ENCODE data around the gene IFRD1. TPM values are rescaled to one million over a fixed set of nuclear protein-coding genes. Genes with fewer than 3 reads are reported as not detected.

IFRD1 gene
- total RNA-seq, 1 experiment from 2014 or later: 89.6 TPM

DNA sequence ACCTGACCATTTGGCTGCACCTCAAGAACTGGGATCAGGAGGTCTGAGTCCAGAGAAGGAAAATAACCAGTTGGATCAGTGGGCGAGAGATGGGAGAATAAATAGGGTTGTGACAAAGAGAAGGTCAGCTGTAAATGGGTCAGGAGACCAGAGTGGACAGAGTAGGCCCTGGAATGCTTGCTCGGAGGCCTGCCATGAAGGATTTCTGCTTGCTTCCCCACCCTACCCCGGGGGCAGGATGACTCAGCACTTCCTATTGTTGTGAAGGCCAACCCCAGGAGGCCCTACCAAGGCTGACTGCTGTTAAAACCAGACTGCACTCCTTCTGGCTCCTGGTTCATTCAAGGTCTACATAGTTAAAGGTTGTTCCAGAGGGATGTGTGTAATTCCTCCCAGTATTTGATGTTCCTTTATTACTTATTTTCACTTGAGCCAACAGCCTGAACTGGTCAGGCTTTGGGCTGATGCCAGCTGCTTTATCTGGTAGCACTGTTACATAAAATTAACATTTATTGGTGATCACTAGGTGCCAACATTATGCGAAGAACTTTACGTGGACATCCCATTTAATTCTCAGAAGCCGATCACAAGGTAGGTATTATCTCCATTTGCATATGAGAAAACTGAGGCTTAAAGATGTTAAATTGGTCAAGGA is 27.3 kb upstream of the IFRD1 start:
- no peaks in the 10 kb centered on the region for H3K27me3 ChIP-seq (replicated peaks)
- no peaks in the 10 kb centered on the region for H3K36me3 ChIP-seq
- peak; percentile 83 to 96 for DNase-seq (ENCODE audit: low read depth in 1 of 2, low spot score in 2 of 2)
- peaks cover 36% of the 10 kb centered on the region for H3K4me1 ChIP-seq (replicated peaks)
- no peak overlapping the region for H3K4me3 ChIP-seq
- H3K9me3 ChIP-seq (replicated peaks): no peaks in the 10 kb centered on the region
- H3K27ac ChIP-seq: peak overlapping the region; percentile 69

DNA sequence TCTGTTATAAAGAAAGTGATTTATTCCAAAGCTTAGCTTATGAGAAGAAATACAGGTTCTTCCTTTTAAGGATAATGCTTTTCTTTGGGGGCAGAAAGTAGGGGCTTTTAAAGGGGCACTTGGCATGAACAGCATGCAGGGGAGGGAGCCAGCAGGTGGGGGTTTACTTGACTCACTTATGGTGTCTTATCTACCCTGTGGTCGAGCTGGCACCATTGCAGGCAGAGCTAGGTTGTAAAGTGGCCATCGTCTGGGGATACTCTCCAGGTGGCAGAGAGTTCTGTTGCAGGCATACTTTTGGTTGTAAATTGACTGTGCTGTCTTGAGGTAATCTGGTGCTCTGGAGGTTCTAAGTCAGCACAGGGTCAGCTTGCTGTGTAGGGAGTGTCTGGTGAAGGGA is 26.3 kb upstream of the IFRD1 start:
- no peak overlapping the region for H3K4me3 ChIP-seq
- H3K27me3 ChIP-seq (replicated peaks): no peaks in the 10 kb centered on the region

DNA sequence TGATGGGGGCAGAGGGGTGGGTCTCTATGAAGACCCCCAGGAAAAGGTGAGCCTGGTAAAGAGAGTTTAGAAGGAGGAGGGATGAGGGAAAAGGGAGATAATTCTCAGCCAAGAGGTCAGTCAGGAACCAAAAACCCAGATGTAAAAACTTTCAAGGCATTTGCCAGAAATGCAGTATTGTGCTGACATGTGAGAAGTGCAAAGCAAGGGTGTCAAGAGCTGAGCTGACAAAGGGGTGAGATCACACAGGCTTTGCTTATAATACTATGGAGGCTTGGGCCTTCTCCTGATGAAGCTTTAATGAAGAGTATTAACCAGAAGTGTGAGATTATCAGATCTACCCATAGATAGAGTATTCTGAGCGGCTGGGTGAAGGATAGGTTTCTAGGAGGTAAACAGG is 22.3 kb upstream of the IFRD1 start:
- H3K4me3 ChIP-seq: no peak overlapping the region
- peaks cover 10% of the 10 kb centered on the region for H3K4me1 ChIP-seq (replicated peaks)
- no peaks in the 10 kb centered on the region for H3K36me3 ChIP-seq
- no peak overlapping the region for H3K27ac ChIP-seq
- DNase-seq (ENCODE audit: low read depth in 1 of 2, low spot score in 2 of 2): no peak
- H3K9me3 ChIP-seq (replicated peaks): no peaks in the 10 kb centered on the region
- no peaks in the 10 kb centered on the region for H3K27me3 ChIP-seq (replicated peaks)

More for the DNA sequence above, 26.3 kb upstream of the IFRD1 start:
- H3K27ac ChIP-seq: no peak overlapping the region
- H3K36me3 ChIP-seq: no peaks in the 10 kb centered on the region
- peaks cover 36% of the 10 kb centered on the region for H3K4me1 ChIP-seq (replicated peaks)
- no peak for DNase-seq (ENCODE audit: low read depth in 1 of 2, low spot score in 2 of 2)
- H3K9me3 ChIP-seq (replicated peaks): no peaks in the 10 kb centered on the region

DNA sequence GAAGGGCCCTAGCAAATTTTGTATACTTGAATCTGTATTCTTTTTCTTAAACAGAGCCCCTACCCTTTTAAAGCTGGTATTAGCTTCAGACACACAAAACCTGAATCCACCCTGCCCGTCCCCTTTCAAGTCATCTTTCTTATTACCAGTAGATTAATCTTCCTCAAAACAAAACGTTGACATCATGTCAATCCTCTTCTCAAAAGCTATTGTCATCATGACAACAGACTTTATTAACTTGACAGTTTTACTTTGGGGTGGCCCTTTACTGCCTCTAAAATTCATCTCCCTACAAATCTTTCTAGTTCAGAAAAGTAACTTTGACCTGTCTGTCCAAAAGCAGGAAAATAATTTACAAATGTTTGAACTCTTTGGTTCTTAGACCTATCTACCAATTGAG is 21.5 kb upstream of the IFRD1 start:
- H3K36me3 ChIP-seq: no peaks in the 10 kb centered on the region
- H3K27me3 ChIP-seq (replicated peaks): no peaks in the 10 kb centered on the region

DNA sequence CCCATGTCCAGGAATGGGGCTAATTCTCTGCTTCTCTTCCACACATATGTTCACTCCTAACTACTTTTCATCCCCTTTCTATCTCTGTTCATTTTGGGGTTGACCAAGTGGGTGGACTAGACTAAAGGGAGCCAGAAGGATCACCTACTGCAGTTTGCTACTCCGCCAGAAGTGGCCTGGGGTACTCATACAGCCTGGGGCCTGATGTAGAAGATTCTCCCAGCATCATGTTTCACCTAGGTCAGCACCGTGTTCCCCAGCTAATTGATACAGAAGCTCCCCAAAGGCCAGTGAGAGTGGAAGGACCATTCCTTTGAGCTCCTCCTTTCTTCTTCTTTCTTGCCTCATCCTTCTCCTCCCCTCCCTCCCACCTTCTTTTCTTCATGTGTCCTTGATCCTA is 19.6 kb upstream of the IFRD1 start:
- no peak for DNase-seq (ENCODE audit: low read depth in 1 of 2, low spot score in 2 of 2)
- Histone ChIP-seq H3K36me3 (no peaks in the 10 kb centered on the region), H3K9me3 (replicated peaks) (no peaks in the 10 kb centered on the region), H3K4me3 (no peak overlapping the region), H3K4me1 (replicated peaks) (peaks cover 5% of the 10 kb centered on the region), H3K27ac (no peak overlapping the region), H3K27me3 (replicated peaks) (no peaks in the 10 kb centered on the region)

More for the DNA sequence above, 21.5 kb upstream of the IFRD1 start:
- Histone ChIP-seq H3K27ac (no peak overlapping the region), H3K4me3 (no peak overlapping the region), H3K9me3 (replicated peaks) (no peaks in the 10 kb centered on the region), H3K4me1 (replicated peaks) (peaks cover 3% of the 10 kb centered on the region)
- DNase-seq (ENCODE audit: low read depth in 1 of 2, low spot score in 2 of 2): no peak

DNA sequence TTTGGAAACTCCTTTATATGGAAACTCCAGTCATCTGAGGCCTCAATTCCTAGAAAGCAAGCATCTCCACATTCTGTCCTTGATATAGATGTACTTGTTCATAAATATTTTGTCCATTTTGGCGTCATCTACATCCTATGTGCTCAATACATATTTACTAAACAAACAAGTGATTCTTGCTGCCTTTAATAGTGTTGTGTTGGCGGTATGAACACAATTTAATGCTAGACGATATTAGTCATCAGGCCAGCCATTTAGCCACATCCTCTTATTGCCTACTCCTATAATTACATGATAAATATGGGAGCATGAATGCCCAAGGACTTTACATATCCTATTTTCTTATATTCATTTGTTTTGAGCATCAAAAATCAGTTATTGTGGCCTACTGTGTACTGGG is 18.5 kb upstream of the IFRD1 start:
- Histone ChIP-seq H3K27me3 (replicated peaks) (no peaks in the 10 kb centered on the region), H3K9me3 (replicated peaks) (no peaks in the 10 kb centered on the region), H3K27ac (no peak overlapping the region), H3K4me3 (no peak overlapping the region), H3K36me3 (no peaks in the 10 kb centered on the region), H3K4me1 (replicated peaks) (peaks cover 7% of the 10 kb centered on the region)
- no peak for DNase-seq (ENCODE audit: low read depth in 1 of 2, low spot score in 2 of 2)

DNA sequence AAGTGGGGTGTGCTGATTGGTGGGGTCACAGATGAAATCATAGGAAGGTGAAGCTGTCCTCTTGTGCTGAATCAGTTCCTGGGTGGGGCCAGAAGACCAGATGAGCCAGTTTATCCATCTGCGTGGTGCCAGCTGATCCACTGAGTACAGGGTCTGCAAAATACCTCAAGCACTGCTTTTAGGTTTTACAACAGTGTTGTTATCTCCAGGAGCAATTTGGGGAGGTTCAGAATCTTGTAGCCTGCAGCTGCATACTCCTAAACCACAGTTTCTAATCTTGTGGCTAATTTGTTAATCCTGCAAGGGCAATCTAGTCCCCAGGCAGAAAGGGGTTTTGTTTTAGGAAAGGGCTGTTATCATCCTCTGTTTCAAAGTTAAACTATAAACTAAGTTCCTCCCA is 17.0 kb upstream of the IFRD1 start:
- H3K27me3 ChIP-seq (replicated peaks): no peaks in the 10 kb centered on the region
- H3K9me3 ChIP-seq (replicated peaks): no peaks in the 10 kb centered on the region
- no peak for DNase-seq (ENCODE audit: low read depth in 1 of 2, low spot score in 2 of 2)
- H3K4me1 ChIP-seq (replicated peaks): peaks cover 15% of the 10 kb centered on the region
- H3K36me3 ChIP-seq: no peaks in the 10 kb centered on the region
- no peak overlapping the region for H3K4me3 ChIP-seq
- H3K27ac ChIP-seq: no peak overlapping the region

DNA sequence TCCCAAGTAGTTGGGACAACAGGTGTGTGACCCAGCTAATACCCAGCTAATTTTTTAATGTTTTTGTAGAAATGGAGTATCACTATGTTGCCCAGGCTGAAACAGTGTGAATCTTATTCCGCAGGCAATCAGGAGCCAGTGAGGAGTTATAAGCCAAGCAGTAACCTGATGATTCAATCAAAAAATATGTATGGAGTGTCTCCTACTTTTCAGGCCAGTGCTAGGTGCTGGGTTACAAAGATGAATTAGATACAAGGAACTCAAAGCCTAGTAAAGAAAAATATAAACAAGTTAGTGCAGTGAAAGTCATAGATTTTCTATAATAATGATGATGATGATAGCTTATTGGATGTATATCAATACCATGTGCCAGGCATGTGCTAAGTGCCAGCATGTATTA is 13.2 kb upstream of the IFRD1 start:
- H3K36me3 ChIP-seq: no peaks in the 10 kb centered on the region
- H3K27ac ChIP-seq: peak overlapping the region; percentile 15; the same call in 1 of the 2 replicates
- H3K27me3 ChIP-seq (replicated peaks): no peaks in the 10 kb centered on the region
- peaks cover 15% of the 10 kb centered on the region for H3K4me1 ChIP-seq (replicated peaks)
- H3K4me3 ChIP-seq: no peak overlapping the region
- no peak for DNase-seq (ENCODE audit: low read depth in 1 of 2, low spot score in 2 of 2)
- no peaks in the 10 kb centered on the region for H3K9me3 ChIP-seq (replicated peaks)

DNA sequence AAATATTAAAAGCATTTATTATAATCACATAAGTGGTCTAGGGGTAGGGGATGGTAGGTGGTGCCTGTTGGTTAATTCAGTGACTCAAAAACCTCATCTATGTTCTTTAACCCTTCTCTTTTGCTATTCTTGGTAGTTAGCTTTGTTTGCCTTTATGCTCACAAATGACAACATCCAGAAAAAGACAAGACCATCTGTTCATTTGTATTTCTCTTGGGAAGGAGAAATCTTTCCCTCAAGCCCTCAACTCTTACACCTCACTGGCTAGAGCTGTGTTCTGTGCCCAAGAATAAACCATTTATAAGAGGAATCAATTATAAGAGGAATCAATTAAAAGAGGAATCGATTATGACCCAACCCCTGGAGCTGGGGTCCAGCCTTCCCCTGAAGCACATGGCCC is 10.8 kb upstream of the IFRD1 start:
- H3K36me3 ChIP-seq: no peaks in the 10 kb centered on the region
- no peaks in the 10 kb centered on the region for H3K27me3 ChIP-seq (replicated peaks)
- H3K27ac ChIP-seq: no peak overlapping the region
- peaks cover 15% of the 10 kb centered on the region for H3K4me1 ChIP-seq (replicated peaks)
- H3K9me3 ChIP-seq (replicated peaks): no peaks in the 10 kb centered on the region
- DNase-seq (ENCODE audit: low read depth in 1 of 2, low spot score in 2 of 2): no peak
- no peak overlapping the region for H3K4me3 ChIP-seq

DNA sequence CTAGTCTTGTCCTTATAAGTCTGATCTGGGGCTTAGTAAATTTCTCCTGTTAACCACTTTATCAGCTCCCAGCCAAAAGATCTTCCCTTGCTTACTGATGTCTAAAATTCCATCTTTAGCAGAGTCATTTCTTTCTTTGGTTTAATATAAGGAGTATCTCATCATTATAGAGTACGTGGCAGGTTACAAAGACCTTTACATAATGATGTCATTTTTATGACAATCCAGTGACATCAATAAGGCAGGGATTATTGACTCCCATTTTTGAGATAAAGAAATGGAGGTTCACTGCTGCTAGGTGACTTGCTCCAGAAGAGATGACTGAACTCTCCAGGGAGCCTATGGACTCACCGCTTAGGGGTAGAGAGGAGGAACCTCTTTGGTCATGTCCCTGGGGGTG is 8.1 kb upstream of the IFRD1 start:
- H3K4me1 ChIP-seq (replicated peaks): peaks cover 4% of the 10 kb centered on the region
- no peak for DNase-seq (ENCODE audit: low read depth in 1 of 2, low spot score in 2 of 2)
- no peak overlapping the region for H3K27ac ChIP-seq
- no peaks in the 10 kb centered on the region for H3K36me3 ChIP-seq
- H3K27me3 ChIP-seq (replicated peaks): no peaks in the 10 kb centered on the region
- no peak overlapping the region for H3K4me3 ChIP-seq
- H3K9me3 ChIP-seq (replicated peaks): no peaks in the 10 kb centered on the region

DNA sequence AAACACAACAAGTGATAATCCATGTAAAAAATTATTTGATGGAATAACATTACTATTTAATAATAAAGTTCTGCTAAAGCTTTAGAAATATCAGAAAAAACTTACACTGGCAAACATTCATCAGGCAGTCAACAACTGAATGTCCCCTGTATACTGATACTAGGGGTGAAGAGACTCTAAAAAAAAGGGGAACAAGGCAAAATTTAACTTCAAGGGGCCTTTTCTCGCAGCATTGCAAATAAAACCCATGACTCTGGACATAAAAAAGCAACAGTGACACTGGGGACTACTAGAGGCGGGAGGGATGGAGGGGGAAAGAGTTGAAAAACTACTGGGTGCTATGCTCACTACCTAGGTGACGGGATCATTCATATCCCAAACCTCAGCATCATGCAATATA is 5.8 kb upstream of the IFRD1 start:
- Histone ChIP-seq H3K4me1 (replicated peaks) (peaks cover 5% of the 10 kb centered on the region), H3K27ac (no peak overlapping the region), H3K4me3 (no peak overlapping the region), H3K9me3 (replicated peaks) (no peaks in the 10 kb centered on the region), H3K27me3 (replicated peaks) (no peaks in the 10 kb centered on the region), H3K36me3 (no peaks in the 10 kb centered on the region)
- DNase-seq (ENCODE audit: low read depth in 1 of 2, low spot score in 2 of 2): no peak

DNA sequence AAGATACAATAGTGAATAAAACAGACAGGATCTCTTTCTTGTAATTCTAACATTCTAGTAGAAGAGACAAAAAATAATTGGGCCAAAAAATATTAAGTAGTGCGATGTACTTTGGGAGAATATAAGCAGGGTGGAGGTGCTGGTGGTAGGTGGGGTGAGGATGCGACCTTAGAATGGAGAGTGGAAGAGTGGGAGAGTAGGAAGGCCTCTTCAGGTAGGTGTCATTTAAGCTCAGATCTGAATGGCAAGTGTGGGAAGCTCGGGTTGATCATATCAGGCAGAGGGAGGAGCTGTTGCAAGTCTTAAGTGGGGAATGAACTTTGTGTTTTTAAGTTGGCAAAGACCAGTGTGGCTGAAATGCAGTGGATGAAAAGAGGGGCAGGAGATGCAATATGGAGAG is 3.8 kb upstream of the IFRD1 start:
- H3K27ac ChIP-seq: no peak overlapping the region

DNA sequence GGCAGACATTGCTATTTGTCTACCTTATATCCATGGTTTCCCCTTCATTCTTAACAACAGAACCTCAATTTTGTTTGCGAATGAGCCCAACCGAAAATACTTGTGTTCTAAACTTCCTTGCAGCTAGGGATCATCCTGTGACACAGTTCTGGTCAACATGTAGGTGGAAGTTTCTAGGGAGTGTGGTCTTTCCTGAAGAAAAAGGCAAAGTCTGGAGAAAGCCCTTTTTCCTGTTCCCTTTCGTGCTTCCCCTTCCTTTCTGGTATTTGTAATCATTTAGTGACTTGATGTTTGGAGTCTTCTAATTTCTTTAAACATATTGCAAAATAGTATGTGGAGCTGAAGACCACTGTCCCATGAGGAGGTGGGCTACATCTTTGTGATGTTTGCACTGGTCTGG is 2.9 kb upstream of the IFRD1 start:
- Histone ChIP-seq H3K36me3 (peaks cover 14% of the 10 kb centered on the region), H3K9me3 (replicated peaks) (no peaks in the 10 kb centered on the region), H3K4me3 (no peak overlapping the region), H3K27me3 (replicated peaks) (no peaks in the 10 kb centered on the region), H3K27ac (no peak overlapping the region), H3K4me1 (replicated peaks) (peaks cover 9% of the 10 kb centered on the region)
- DNase-seq (ENCODE audit: low read depth in 1 of 2, low spot score in 2 of 2): no peak

More for the DNA sequence above, 3.8 kb upstream of the IFRD1 start:
- no peak for DNase-seq (ENCODE audit: low read depth in 1 of 2, low spot score in 2 of 2)
- Histone ChIP-seq H3K9me3 (replicated peaks) (no peaks in the 10 kb centered on the region), H3K36me3 (peaks cover 11% of the 10 kb centered on the region), H3K27me3 (replicated peaks) (no peaks in the 10 kb centered on the region), H3K4me3 (no peak overlapping the region), H3K4me1 (replicated peaks) (peaks cover 9% of the 10 kb centered on the region)

DNA sequence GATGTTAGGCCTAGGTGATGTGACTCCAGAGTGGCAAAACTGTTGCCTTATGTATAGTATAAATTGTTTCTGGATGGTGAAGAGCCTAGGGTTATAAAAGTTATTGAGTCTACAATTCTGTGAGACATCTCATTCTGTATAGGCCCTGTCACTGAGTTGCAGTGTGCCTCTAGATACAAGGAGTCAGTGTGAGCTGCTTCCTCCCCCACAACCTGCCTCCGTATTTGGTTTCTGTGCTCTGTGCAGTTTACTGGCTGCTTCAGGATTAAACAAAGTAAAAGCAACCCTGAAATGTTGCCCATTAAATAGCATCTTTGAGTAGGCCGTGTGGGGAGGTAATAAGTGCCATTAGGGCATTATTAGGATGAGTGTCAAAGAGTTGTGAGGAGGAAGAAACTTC is 1.9 kb upstream of the IFRD1 start:
- no peak overlapping the region for H3K27ac ChIP-seq
- no peak overlapping the region for H3K4me3 ChIP-seq
- no peaks in the 10 kb centered on the region for H3K27me3 ChIP-seq (replicated peaks)
- no peaks in the 10 kb centered on the region for H3K9me3 ChIP-seq (replicated peaks)
- no peak for DNase-seq (ENCODE audit: low read depth in 1 of 2, low spot score in 2 of 2)
- peaks cover 14% of the 10 kb centered on the region for H3K36me3 ChIP-seq
- peaks cover 15% of the 10 kb centered on the region for H3K4me1 ChIP-seq (replicated peaks)

DNA sequence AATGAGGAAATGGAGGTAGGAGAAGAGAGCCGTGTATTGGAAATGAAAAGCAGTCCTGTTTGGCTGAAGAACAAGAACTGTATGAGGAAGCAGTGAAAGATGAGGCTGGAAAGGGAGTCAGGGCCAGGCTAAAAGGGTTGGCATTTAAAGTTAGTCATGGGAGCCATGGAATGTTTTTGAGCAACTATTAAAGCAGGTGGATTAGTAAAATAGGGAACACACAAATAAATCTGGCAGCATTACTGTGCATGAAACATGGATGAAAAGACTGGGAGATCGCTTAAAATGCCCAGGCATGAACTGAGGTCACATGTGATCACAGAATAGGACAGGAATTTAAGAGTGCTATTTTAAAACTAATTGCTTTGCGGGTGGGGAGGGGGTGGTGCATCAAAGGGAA is 1.4 kb upstream of the IFRD1 start:
- no peaks in the 10 kb centered on the region for H3K9me3 ChIP-seq (replicated peaks)
- H3K27me3 ChIP-seq (replicated peaks): no peaks in the 10 kb centered on the region
- H3K36me3 ChIP-seq: peaks cover 14% of the 10 kb centered on the region
- DNase-seq (ENCODE audit: low read depth in 1 of 2, low spot score in 2 of 2): peak in 1 of 2 experiments; percentile 4
- peaks cover 17% of the 10 kb centered on the region for H3K4me1 ChIP-seq (replicated peaks)
- H3K27ac ChIP-seq: no peak overlapping the region
- H3K4me3 ChIP-seq: no peak overlapping the region

All from SJSA1 (cell line).